Type B pancreatic cell (in vitro differentiated cells): ENCODE data around the gene SLC16A6. TPM values are rescaled to one million over a fixed set of nuclear protein-coding genes. Genes with fewer than 3 reads are reported as not detected.
"Not testable (repeated sequence)": the region's sequence is repeated elsewhere in the genome, so short reads cannot be mapped to it uniquely, and the experiment has no call there.

ENCODE experiments used
- DNase-seq: peaks from one replicate; pipeline ENCODE4 v3.0.0; 2021; ENCODE audit warnings: mixed read lengths; ENCODE audit not compliant: unreplicated experiment; ENCODE audit errors: extremely low spot score
- H3K27ac Mint-ChIP-seq: 2 replicates; pipeline ENCODE4 v1.8.0; 2021; ENCODE audit warnings: mild to moderate bottlenecking, mixed read lengths
- H3K27me3 Mint-ChIP-seq: 2 replicates; pipeline ENCODE4 v1.8.0; 2021; ENCODE audit warnings: mixed read lengths
- H3K36me3 Mint-ChIP-seq: 2 replicates; pipeline ENCODE4 v1.8.0; 2021; ENCODE audit warnings: mixed read lengths
- H3K4me1 Mint-ChIP-seq: one replicate; pipeline ENCODE4 v1.8.0; 2021; ENCODE audit warnings: mixed read lengths; ENCODE audit not compliant: unreplicated experiment
- H3K4me3 Mint-ChIP-seq: 2 replicates; pipeline ENCODE4 v1.8.0; 2021; ENCODE audit warnings: mild to moderate bottlenecking, mixed read lengths
- H3K9me3 Mint-ChIP-seq: 2 replicates; pipeline ENCODE4 v1.8.0; 2021; ENCODE audit warnings: mixed read lengths
- total RNA-seq: library from RNA; stranded (reverse); gene quantifications from 2 replicates; pipeline ENCODE4 v1.2.1, GENCODE V29; 2021; ENCODE audit warnings: low replicate concordance
- TF ChIP-seq, protein P1 (sequence below): fragments of 200-600 bp; sonication (generic); conservative IDR thresholded peaks from 2 replicates; pipeline ENCODE4 v1.5.0; 2021; ENCODE audit warnings: antibody characterized with exemption, mild to moderate bottlenecking

Gene SLC16A6
- total RNA-seq, 1 donor from 2014 or later, result 1.6 TPM

DNA sequence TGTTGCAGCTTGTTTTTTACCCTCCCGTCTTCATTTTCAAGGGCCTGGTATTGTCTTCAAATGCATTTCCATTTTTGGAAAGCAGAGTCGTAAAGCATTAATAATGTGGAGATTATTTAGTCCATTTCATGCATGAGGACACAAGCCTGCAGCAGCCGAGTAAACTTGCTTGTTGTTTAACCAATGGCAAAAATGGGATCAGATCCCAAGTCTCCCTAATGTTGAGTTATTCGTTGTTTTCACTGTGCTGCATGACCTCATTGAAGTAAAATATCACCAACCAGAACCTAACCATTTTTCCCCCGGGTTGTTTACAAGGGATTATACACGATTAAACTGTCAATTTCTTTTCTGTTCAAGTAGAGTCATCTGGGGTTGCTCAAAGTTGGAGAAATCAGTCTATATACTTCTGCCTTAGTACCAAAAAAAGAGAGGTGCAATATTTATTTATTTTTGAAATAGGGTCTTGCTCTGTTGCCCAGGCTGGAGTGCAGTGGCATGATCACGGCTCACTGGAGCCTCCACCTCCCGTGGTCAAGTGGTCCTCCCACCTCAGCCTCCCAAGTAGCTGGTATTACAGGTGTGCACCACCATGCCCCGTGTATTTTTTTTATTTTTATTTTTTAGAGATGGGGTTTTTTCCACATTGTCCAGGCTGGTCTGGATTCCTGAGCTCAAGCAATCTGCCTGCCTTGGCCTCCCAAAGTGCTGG lies 30.7 kb downstream of the SLC16A6 start:
- TF ChIP-seq, protein P1, sequence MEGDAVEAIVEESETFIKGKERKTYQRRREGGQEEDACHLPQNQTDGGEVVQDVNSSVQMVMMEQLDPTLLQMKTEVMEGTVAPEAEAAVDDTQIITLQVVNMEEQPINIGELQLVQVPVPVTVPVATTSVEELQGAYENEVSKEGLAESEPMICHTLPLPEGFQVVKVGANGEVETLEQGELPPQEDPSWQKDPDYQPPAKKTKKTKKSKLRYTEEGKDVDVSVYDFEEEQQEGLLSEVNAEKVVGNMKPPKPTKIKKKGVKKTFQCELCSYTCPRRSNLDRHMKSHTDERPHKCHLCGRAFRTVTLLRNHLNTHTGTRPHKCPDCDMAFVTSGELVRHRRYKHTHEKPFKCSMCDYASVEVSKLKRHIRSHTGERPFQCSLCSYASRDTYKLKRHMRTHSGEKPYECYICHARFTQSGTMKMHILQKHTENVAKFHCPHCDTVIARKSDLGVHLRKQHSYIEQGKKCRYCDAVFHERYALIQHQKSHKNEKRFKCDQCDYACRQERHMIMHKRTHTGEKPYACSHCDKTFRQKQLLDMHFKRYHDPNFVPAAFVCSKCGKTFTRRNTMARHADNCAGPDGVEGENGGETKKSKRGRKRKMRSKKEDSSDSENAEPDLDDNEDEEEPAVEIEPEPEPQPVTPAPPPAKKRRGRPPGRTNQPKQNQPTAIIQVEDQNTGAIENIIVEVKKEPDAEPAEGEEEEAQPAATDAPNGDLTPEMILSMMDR, result no peak
- no peaks in the 10 kb centered on the region for H3K9me3 Mint-ChIP-seq
- DNase-seq, result no peak
- peaks cover 8% of the 10 kb centered on the region for H3K36me3 Mint-ChIP-seq
- H3K4me3 Mint-ChIP-seq, result no peak overlapping the region
- peaks cover 5% of the 10 kb centered on the region for H3K27me3 Mint-ChIP-seq
- no peak overlapping the region for H3K27ac Mint-ChIP-seq
- peaks cover 7% of the 10 kb centered on the region for H3K4me1 Mint-ChIP-seq

GRCh38 chr17:68259648-68259951 lies 31.3 kb downstream of the SLC16A6 start:
- H3K27me3 Mint-ChIP-seq, DNase-seq, H3K9me3 Mint-ChIP-seq, H3K36me3 Mint-ChIP-seq, H3K4me1 Mint-ChIP-seq: not testable (repeated sequence)
- peak overlapping the region; percentile 54 for H3K27ac Mint-ChIP-seq
- H3K4me3 Mint-ChIP-seq, result peak overlapping the region; percentile 67

DNA sequence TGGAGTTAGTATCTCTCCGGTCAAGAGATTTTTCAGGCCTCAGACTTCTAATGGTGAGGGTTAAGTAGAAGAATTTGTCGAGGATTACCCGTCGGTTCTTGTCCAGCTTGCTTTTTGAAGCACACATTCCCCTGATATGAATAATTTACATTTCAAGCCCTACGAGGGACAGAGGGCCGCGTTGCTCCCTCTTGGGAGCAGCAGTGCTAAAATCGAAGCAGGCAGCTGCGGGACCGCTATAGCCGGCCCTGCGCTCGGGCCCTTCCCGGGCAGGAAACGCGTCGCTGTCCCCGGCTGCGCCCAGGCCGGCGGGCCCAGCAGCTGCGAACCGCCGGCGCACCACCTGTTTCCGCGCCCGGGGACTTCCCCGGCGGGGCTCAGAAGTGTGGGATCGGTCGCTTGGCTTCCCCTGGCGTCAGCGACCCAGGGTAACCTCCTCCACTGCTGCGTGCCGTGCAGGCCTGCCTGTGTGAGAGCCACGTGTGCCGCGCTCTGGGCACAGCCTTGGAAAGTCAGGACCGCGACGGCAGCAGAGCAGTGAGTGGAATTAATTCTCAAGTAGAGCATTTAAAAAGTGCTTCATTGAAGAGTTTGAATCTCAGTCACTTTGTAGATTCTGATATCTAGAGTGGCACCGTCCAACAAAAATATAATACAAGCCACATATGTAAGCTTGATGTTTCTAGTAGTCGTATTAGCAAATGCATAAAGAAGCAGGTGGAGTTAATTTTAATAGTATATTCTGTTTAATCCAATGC lies 31.9 kb downstream of the SLC16A6 start:
- not testable (repeated sequence) for H3K27me3 Mint-ChIP-seq, H3K9me3 Mint-ChIP-seq, H3K4me1 Mint-ChIP-seq
- H3K27ac Mint-ChIP-seq, result peak overlapping the region; percentile 54
- H3K36me3 Mint-ChIP-seq, result peaks cover 10% of the 10 kb centered on the region
- peak overlapping the region; percentile 61 for H3K4me3 Mint-ChIP-seq
- DNase-seq, result peak; percentile 70

GRCh38 chr17:68257934-68258333 lies 33.0 kb downstream of the SLC16A6 start:
- Mint-ChIP-seq H3K36me3 (peaks cover 12% of the 10 kb centered on the region), H3K27ac (peak overlapping the region; percentile 11), H3K27me3 (peaks cover 4% of the 10 kb centered on the region), H3K9me3 (no peaks in the 10 kb centered on the region), H3K4me3 (peak overlapping the region; percentile 67), H3K4me1 (peaks cover 7% of the 10 kb centered on the region)
- TF ChIP-seq, protein P1, result no peak
- no peak for DNase-seq

GRCh38 chr17:68256701-68257100 lies 34.2 kb downstream of the SLC16A6 start:
- H3K9me3 Mint-ChIP-seq, H3K4me1 Mint-ChIP-seq, H3K4me3 Mint-ChIP-seq, DNase-seq, H3K27me3 Mint-ChIP-seq, H3K27ac Mint-ChIP-seq: not testable (repeated sequence)
- peaks cover 12% of the 10 kb centered on the region for H3K36me3 Mint-ChIP-seq

DNA sequence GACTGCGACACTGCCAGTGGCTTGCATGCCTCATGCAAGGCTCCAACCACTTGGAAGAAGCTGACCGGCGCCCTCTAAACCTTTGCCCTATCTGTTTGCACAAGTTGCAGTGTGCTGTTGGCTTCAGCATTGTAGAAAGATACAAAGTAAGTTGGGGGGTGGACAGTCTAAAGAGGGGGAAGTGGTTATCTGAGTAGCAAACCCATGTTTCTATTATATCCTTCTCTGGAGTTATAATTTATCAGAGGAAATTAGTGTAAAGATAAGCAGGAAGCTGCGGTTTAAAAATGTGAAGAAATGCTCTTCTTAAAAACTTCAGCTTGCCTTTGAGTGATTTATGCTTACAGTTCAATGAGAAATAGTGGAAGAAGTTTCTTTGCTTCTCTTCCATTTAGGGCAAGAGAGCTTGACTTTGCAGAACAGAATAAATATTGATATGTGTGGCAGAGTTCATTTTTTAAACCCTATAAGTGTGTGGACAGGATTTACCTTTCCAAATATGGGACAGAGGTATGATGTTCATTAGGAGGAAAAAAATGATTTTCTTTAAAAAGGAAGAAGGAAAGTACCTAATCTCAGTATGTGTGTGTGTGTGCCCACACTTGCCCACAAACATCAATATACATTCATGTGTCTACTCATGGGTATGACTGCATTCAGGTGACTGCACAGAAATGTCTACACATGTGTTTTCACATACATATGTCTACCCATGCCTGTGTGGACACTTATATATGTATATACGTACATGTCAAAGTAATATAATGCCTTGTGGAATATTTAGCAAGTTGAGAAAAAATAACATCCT lies 35.0 kb downstream of the SLC16A6 start:
- no peak overlapping the region for H3K27ac Mint-ChIP-seq
- peaks cover 7% of the 10 kb centered on the region for H3K4me1 Mint-ChIP-seq
- TF ChIP-seq, protein P1, result no peak
- H3K36me3 Mint-ChIP-seq, result peaks cover 12% of the 10 kb centered on the region
- H3K4me3 Mint-ChIP-seq, result no peak overlapping the region
- no peak for DNase-seq
- H3K27me3 Mint-ChIP-seq, result peaks cover 2% of the 10 kb centered on the region
- no peaks in the 10 kb centered on the region for H3K9me3 Mint-ChIP-seq

GRCh38 chr17:68255151-68255550 lies 35.8 kb downstream of the SLC16A6 start:
- DNase-seq, result no peak
- Mint-ChIP-seq H3K27me3 (peaks cover 2% of the 10 kb centered on the region), H3K9me3 (no peaks in the 10 kb centered on the region), H3K4me3 (no peak overlapping the region), H3K4me1 (peaks cover 7% of the 10 kb centered on the region), H3K27ac (no peak overlapping the region), H3K36me3 (peaks cover 12% of the 10 kb centered on the region)
- TF ChIP-seq, protein P1, result no peak

GRCh38 chr17:68253426-68253825 lies 37.5 kb downstream of the SLC16A6 start:
- H3K36me3 Mint-ChIP-seq, result peaks cover 12% of the 10 kb centered on the region
- not testable (repeated sequence) for H3K27me3 Mint-ChIP-seq, H3K4me1 Mint-ChIP-seq, DNase-seq, H3K9me3 Mint-ChIP-seq, H3K4me3 Mint-ChIP-seq, H3K27ac Mint-ChIP-seq
